SK-N-SH treated with all-trans-retinoic acid at 6 μM for 48 hours (cell line): ENCODE data around the gene CLCN1.

Source experiments
- CSRNP3 ChIP-seq: fragments of 250-450 bp; sonication (Bioruptor Pico); IDR thresholded peaks from 2 replicates; pipeline ENCODE4 v1.5.1; 2021; ENCODE audit warnings: mild to moderate bottlenecking, moderate library complexity
- ESRRG ChIP-seq: fragments of 250-450 bp; sonication (Bioruptor Pico); IDR thresholded peaks from 2 replicates; pipeline ENCODE4 v1.6.1; 2021; ENCODE audit warnings: mild to moderate bottlenecking
- ISL1 ChIP-seq: fragments of 250-450 bp; sonication (Bioruptor Pico); IDR thresholded peaks from 2 replicates; pipeline ENCODE4 v2.1.2; 2022; ENCODE audit warnings: mild to moderate bottlenecking, moderate library complexity
- PATZ1 ChIP-seq: fragments of 250-450 bp; sonication (Bioruptor Pico); IDR thresholded peaks from 2 replicates; pipeline ENCODE4 v1.8.0; 2020; ENCODE audit warnings: mild to moderate bottlenecking, moderate library complexity, borderline replicate concordance
- PPARA ChIP-seq: fragments of 250-450 bp; sonication (Bioruptor Pico); IDR thresholded peaks from 2 replicates; pipeline ENCODE4 v1.5.0; 2020; ENCODE audit warnings: mild to moderate bottlenecking, borderline replicate concordance
- RARB ChIP-seq: fragments of 250-450 bp; sonication (Bioruptor Pico); IDR thresholded peaks from 2 replicates; pipeline ENCODE4 v1.8.0; 2021; ENCODE audit warnings: mild to moderate bottlenecking, moderate library complexity
- SNAI2 ChIP-seq: fragments of 250-450 bp; sonication (Bioruptor Pico); IDR thresholded peaks from 2 replicates; pipeline ENCODE4 v1.5.0; 2020; ENCODE audit warnings: mild to moderate bottlenecking, moderate library complexity
- TSHZ2 ChIP-seq: fragments of 250-450 bp; sonication (Bioruptor Pico); IDR thresholded peaks from 2 replicates; pipeline ENCODE4 v1.5.0; 2020; ENCODE audit warnings: mild to moderate bottlenecking, moderate library complexity
- ZFP30 ChIP-seq: fragments of 450-650 bp; formaldehyde crosslinking; IDR thresholded peaks from 2 replicates; pipeline ENCODE4 v1.5.0; 2022; ENCODE audit warnings: mild to moderate bottlenecking, moderate library complexity

- TF ChIP-seq PATZ1 (CRISPR knock-in tag) (no peak), ESRRG (CRISPR knock-in tag) (no peak), ZFP30 (CRISPR knock-in tag) (no peak), CSRNP3 (CRISPR knock-in tag) (no peak), SNAI2 (CRISPR knock-in tag) (no peak), TSHZ2 (no peak), RARB (CRISPR knock-in tag) (no peak), ISL1 (CRISPR knock-in tag) (no peak), PPARA (no peak)
These were observed 581 bp downstream of the CLCN1 start for GRCh38 chr7:143316492-143316891.
